Effector memory CD8-positive, alpha-beta T cell (primary cell): ENCODE data around the gene SLFNL1.

Experiments
- ATAC-seq: fragments of 150-1000 bp; cut with Tn5 transposase; replicated peaks from 2 replicates; pipeline ENCODE4 v1.10.0; 2021; ENCODE audit warnings: mild to moderate bottlenecking, moderate library complexity
- DNase-seq, 3 experiments: peaks; one replicate each; pipeline ENCODE4 v3.0.0; 2021
- H3K27ac Mint-ChIP-seq, 2 donors: one replicate each; pipeline ENCODE4 v1.8.0; 2022; ENCODE audit warnings: mild to moderate bottlenecking in 2 of 2, mixed read lengths in 2 of 2, moderate library complexity in 2 of 2
- H3K27me3 Mint-ChIP-seq, 2 donors: one replicate each; pipeline ENCODE4 v1.8.0; 2022; ENCODE audit warnings: mixed read lengths in 2 of 2
- H3K36me3 Mint-ChIP-seq: one replicate; pipeline ENCODE4 v1.8.0; 2022; ENCODE audit warnings: mild to moderate bottlenecking, moderate library complexity, mixed read lengths; ENCODE audit not compliant: insufficient read depth
- H3K4me1 Mint-ChIP-seq, 2 donors: one replicate each; pipeline ENCODE4 v1.8.0; 2022; ENCODE audit warnings: low read depth in 2 of 2, mixed read lengths in 2 of 2
- H3K4me3 Mint-ChIP-seq, 2 donors: one replicate each; pipeline ENCODE4 v1.8.0; 2022; ENCODE audit warnings: mild to moderate bottlenecking in 2 of 2, mixed read lengths in 2 of 2, moderate library complexity in 2 of 2
- H3K9me3 Mint-ChIP-seq, 2 donors: one replicate each; pipeline ENCODE4 v1.8.0; 2022; ENCODE audit warnings: mixed read lengths in 2 of 2

Gene SLFNL1

DNA sequence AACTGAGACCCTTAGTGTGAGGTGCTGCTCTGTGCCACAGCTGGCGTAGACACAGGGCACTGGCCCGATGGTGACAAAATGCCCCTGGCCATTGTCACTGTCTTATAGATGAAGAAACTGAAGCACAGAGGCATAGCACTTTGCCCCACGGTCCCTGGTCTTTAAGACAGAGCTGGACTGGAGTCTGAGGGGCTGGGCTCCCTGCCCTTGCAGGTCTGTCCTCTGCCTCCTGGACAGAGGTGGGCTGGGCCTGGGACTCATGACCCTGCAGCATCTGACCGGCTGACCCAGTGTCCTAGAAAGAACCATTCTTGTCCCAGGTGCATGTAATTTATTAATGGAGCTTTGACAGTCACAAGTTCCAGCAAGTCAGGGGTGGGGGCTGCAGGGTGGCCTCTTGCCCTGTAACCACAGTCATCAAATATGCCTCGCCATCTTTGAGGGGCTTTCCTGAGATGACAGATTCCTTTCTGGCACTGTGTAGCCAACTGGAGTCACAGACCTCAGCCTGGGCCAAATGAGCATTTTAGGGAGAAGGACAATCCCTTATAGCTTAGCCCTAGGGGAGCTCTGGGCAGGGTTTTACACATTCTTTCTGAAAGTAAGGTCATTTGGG lies 6.1 kb downstream of the SLFNL1 start:
- H3K27me3 Mint-ChIP-seq, result no peaks in the 10 kb centered on the region
- no peak overlapping the region for H3K4me3 Mint-ChIP-seq
- H3K9me3 Mint-ChIP-seq, result no peaks in the 10 kb centered on the region
- peaks cover 6% of the 10 kb centered on the region in 2 donors for H3K4me1 Mint-ChIP-seq
- DNase-seq (no peak), ATAC-seq (no peak)
- H3K27ac Mint-ChIP-seq, result peak overlapping the region in 1 of 2 donors; percentile 41
- peaks cover 43% of the 10 kb centered on the region for H3K36me3 Mint-ChIP-seq

DNA sequence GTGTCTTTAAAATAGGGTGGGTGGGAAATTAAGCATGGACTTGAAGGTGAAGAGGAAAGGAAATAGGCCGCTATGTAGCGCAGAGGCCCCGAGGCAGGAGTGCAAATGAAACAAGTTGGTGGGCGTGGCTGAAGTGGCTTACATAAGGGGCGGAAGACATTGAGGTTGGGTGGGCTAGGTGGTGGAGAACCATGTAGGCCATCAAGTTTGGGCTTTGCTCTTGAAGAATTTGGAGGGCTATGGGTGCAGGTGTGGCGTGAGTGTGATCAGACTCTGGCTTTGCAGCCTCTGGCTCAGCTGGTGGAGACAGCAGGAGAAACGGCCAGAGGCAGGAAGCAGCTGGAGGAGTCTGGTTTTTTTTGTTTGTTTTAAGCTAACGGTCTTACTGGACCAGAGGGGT lies 6.7 kb downstream of the SLFNL1 start:
- Mint-ChIP-seq H3K9me3 (no peaks in the 10 kb centered on the region), H3K36me3 (peaks cover 48% of the 10 kb centered on the region), H3K4me3 (no peak overlapping the region), H3K27me3 (no peaks in the 10 kb centered on the region), H3K27ac (peak overlapping the region; percentile 41), H3K4me1 (peaks cover 6% of the 10 kb centered on the region in 2 donors)
- ATAC-seq, result no peak
- no peak for DNase-seq

DNA sequence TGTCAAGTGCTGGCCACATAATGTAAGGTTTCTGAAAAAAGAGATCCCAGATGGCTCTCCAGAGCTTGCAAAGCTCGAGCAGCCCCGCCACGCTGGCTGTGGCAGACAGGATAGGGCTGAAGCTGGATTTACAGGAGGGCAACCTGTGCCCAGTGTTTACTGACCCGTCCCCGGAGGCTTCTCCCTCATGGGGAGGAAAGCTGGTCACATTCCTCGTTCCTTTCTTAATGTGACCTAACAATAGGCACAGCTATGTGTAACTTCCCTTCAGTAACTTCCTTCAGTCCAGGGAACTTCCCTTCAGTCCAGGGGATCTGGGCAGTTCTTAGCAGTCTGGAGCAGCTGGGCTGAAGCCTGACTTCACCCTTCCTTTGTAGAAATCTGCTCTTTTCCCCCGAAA lies 7.7 kb downstream of the SLFNL1 start:
- Mint-ChIP-seq H3K27me3 (no peaks in the 10 kb centered on the region), H3K4me1 (peaks cover 6% of the 10 kb centered on the region in 2 donors), H3K4me3 (no peak overlapping the region), H3K36me3 (peaks cover 58% of the 10 kb centered on the region), H3K27ac (peak overlapping the region in 1 of 2 donors; percentile 10), H3K9me3 (no peaks in the 10 kb centered on the region)
- ATAC-seq (no peak), DNase-seq (no peak)

DNA sequence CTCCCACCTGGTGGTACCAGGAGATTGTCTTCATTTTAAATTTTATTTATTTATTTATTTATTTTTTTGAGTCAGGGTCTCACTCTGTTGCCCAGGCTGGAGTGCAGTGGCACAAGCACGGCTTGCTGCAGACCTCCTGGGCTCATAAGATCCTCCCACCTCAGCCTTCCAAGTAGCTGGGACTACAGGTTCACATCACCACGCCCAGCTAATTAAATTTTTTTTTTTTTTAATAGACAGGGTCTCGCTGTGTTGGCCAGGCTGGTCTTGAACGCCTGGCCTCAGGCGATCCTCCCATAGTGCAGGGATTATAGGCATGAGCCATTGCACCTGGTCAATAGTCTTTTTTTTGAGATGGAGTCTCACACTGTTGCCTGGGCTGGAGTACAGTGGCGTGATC lies 8.5 kb downstream of the SLFNL1 start:
- Mint-ChIP-seq H3K27me3 (no peaks in the 10 kb centered on the region), H3K4me1 (peaks cover 6% of the 10 kb centered on the region in 2 donors), H3K4me3 (no peak overlapping the region), H3K36me3 (peaks cover 63% of the 10 kb centered on the region), H3K9me3 (no peaks in the 10 kb centered on the region), H3K27ac (no peak overlapping the region)
- no peak for DNase-seq
- ATAC-seq, result no peak

DNA sequence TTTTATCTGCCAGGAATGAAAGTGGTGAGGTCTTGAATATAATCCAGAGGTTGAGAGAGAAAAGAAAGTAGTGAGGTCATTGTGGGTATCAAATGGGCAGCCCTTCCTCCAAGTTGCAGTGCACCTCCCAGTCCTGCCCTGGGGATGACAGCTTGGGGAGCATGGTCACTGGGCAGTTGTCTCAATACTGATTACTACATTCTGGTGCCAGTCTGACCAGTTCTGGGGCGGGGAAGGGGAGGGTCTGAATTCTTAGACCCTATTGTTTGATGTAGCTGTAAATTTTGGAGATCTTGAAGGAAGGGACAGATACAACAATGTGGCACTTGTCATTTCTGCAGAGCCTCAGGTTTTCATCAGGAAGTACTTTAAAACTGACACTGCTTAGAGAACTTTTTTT lies 11.2 kb downstream of the SLFNL1 start:
- H3K27me3 Mint-ChIP-seq, result no peaks in the 10 kb centered on the region

GRCh38 chr1:41009466-41009865 lies 12.1 kb downstream of the SLFNL1 start:
- ATAC-seq (no peak), DNase-seq (no peak)
- Mint-ChIP-seq H3K4me3 (no peak overlapping the region), H3K36me3 (peaks cover 68% of the 10 kb centered on the region), H3K4me1 (peaks cover 1 to 6% of the 10 kb centered on the region in 2 donors), H3K27ac (no peak overlapping the region), H3K9me3 (no peaks in the 10 kb centered on the region), H3K27me3 (no peaks in the 10 kb centered on the region)

More for the DNA sequence above, 11.2 kb downstream of the SLFNL1 start:
- peaks cover 6% of the 10 kb centered on the region in 2 donors for H3K4me1 Mint-ChIP-seq
- H3K36me3 Mint-ChIP-seq, result peaks cover 65% of the 10 kb centered on the region
- no peaks in the 10 kb centered on the region for H3K9me3 Mint-ChIP-seq
- no peak overlapping the region for H3K4me3 Mint-ChIP-seq
- H3K27ac Mint-ChIP-seq, result peak overlapping the region in 1 of 2 donors; percentile 22
- DNase-seq (no peak), ATAC-seq (no peak)

DNA sequence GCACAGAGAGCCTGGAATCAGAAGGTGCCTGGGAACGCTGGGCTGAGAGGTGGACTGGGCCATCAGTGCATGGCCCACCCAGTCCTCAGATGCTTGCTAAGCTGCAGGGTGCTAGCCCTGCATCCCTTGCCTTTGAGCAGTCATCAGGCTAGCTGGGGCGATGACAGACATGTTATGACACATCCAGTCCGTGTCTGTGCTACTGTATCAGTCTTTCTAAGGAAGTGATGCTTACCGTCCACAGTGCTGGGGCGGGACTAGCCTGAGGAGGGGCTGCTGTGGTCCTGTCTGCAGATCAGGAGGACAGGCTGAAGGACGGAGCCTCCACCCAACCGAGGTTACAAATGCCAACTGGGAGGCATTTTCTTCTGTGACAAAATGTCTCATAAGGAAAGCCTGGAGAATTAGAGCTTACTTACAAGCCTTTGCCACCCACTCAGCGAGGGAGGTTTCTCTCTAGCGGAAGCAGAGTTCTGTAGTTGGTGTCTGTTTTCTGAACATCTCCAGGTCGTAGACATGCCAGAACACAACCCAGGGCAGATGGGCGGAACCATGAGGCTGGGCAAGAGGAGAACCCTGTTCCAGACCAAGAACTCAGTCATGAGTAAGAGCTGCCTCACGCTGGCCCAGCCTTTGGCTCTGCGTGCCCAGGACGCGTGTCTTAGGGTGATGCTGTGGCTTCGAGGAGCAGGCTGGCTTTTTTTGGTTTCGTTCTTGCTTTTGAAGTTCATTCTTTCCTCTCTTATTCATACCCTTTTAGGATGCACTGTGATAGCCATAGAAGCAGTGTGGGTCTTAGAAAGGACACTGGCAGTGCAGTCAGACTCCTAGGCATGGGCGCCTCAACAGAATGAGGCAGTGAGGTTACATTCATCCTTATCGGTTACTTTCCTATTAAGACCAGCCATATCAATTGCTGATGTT lies 14.3 kb downstream of the SLFNL1 start:
- Mint-ChIP-seq H3K27ac (no peak overlapping the region), H3K27me3 (no peaks in the 10 kb centered on the region), H3K9me3 (no peaks in the 10 kb centered on the region), H3K4me1 (peaks cover 12 to 14% of the 10 kb centered on the region in 2 donors), H3K36me3 (peaks cover 68% of the 10 kb centered on the region), H3K4me3 (no peak overlapping the region)
- ATAC-seq (no peak), DNase-seq (no peak)

DNA sequence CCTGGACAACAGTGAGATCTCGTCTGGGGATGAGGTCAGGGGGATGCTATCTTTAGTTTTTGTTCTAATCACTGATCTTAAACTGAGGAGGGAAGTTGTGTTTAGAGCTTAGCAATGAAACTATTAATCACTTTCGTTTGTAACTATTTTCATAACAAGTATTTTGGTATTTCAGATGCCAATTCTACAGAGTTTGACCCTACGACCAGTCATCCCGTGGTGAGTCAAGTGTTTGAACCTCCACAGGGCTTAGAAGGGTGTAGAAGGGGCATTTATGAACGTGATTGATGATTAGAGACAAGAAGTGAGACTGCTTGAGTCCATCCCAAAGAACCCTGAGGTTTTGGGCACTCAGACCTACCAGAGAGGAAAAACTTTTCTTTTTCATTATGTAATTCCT lies 15.6 kb downstream of the SLFNL1 start:
- peaks cover 63% of the 10 kb centered on the region for H3K36me3 Mint-ChIP-seq
- ATAC-seq (no peak), DNase-seq (no peak)
- no peaks in the 10 kb centered on the region for H3K9me3 Mint-ChIP-seq
- no peak overlapping the region for H3K27ac Mint-ChIP-seq
- no peak overlapping the region for H3K4me3 Mint-ChIP-seq
- H3K27me3 Mint-ChIP-seq, result no peaks in the 10 kb centered on the region
- peaks cover 10 to 14% of the 10 kb centered on the region in 2 donors for H3K4me1 Mint-ChIP-seq

DNA sequence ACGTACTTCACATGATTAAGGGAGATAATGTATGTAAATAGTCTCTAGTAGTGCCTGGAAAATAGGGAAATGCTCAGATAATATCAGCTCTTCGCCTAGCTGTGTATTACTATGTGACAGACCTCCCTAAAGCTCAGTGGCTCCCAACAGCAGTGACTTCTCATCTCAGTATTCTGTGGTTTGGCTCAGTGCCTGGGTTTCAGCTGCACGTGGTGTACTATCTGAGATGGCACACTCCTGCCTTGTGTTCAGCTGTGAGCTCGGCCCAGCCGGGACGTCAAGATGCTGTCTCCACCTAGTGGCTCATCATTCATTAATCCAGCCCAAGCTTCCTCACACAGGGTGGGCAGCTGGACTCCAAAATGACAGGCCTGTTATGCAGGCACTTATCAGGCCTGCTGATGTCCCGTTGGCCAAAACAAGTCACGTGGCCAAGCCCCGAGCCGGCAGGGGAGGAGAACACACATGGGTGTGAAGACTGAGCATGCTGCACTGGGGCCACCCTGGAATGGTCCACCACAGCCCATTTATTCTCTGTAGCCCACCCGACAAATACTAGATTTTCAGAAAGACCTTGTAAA lies 17.8 kb downstream of the SLFNL1 start:
- Mint-ChIP-seq H3K9me3 (no peaks in the 10 kb centered on the region), H3K4me1 (peaks cover 11 to 14% of the 10 kb centered on the region in 2 donors), H3K27ac (peak overlapping the region; percentile 41 to 79), H3K4me3 (peak overlapping the region in 1 of 2 donors; percentile 1), H3K27me3 (no peaks in the 10 kb centered on the region), H3K36me3 (peaks cover 62% of the 10 kb centered on the region)
- ATAC-seq (peak; percentile 99), DNase-seq (peak; percentile 84 to 92 (median 88))

DNA sequence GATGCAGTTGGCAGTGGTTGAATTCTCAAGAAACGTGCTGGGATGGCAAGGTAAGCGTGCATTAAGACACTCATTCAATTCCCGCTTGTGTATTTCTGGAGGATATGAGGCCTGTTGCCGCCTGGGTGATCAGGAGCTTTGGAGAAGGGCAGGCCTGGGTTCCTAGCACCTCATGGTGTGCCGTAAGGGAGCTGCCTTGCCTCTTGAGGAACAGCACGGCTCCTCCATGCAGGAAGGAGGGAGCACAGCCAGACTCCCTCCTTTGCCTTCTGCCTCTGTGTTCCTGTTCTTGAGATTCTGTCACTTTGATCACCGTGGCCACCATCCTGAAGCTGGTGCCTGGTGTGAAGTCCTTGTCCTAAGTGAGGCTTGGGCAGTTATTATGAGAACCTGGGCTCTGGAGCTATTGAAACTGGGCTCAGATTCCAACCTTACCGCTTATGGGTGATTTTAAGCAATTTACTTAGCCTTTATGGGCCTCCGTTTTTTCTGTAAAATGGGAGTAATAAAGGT lies 18.3 kb downstream of the SLFNL1 start:
- ATAC-seq, result no peak
- DNase-seq, result no peak
- Mint-ChIP-seq H3K36me3 (peaks cover 62% of the 10 kb centered on the region), H3K27ac (peak overlapping the region; percentile 41 to 79), H3K9me3 (no peaks in the 10 kb centered on the region), H3K27me3 (no peaks in the 10 kb centered on the region), H3K4me3 (peak overlapping the region in 1 of 2 donors; percentile 1), H3K4me1 (peaks cover 11 to 14% of the 10 kb centered on the region in 2 donors)

DNA sequence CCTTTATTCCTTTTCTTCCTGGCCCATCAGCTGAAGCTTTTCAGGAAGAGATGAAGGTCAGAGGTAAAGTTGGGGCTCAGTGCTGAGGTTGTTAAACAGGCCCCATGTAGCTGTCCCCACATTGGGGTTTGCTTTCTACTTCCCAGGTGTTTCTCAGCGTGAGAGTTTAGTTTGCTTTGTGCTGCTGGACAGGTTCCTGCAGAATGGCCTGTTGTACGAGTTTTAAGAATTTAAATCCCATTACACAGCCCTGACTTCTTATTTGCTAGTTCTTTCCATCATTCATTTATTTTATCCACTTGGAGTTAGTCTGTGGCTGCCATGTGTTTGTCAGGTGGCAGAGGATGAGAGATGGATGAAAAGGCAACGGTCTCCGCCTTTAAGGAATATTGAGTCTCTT lies 22.9 kb downstream of the SLFNL1 start:
- no peak for DNase-seq

GRCh38 chr1:40997096-40997495 lies 24.4 kb downstream of the SLFNL1 start:
- Mint-ChIP-seq H3K36me3 (peaks cover 89% of the 10 kb centered on the region), H3K4me1 (peaks cover 1 to 3% of the 10 kb centered on the region in 2 donors), H3K4me3 (no peak overlapping the region), H3K27ac (peak overlapping the region in 1 of 2 donors; percentile 66), H3K9me3 (no peaks in the 10 kb centered on the region), H3K27me3 (no peaks in the 10 kb centered on the region)
- ATAC-seq (no peak), DNase-seq (no peak)

More for the DNA sequence above, 22.9 kb downstream of the SLFNL1 start:
- no peaks in the 10 kb centered on the region for H3K27me3 Mint-ChIP-seq
- peaks cover 78% of the 10 kb centered on the region for H3K36me3 Mint-ChIP-seq
- H3K4me3 Mint-ChIP-seq, result no peak overlapping the region
- H3K27ac Mint-ChIP-seq, result no peak overlapping the region
- ATAC-seq, result no peak
- peaks cover 10 to 15% of the 10 kb centered on the region in 2 donors for H3K4me1 Mint-ChIP-seq
- H3K9me3 Mint-ChIP-seq, result no peaks in the 10 kb centered on the region

- no peak for DNase-seq
- H3K4me3 Mint-ChIP-seq, result no peak overlapping the region
- peaks cover 87% of the 10 kb centered on the region for H3K36me3 Mint-ChIP-seq
- ATAC-seq, result no peak
- no peaks in the 10 kb centered on the region for H3K27me3 Mint-ChIP-seq
- H3K27ac Mint-ChIP-seq, result peak overlapping the region in 1 of 2 donors; percentile 38
- H3K4me1 Mint-ChIP-seq, result peaks cover 0 to 1% of the 10 kb centered on the region in 2 donors
- no peaks in the 10 kb centered on the region for H3K9me3 Mint-ChIP-seq
Observed at GRCh38 chr1:40989066-40989465, 32.5 kb downstream of the SLFNL1 start.
